Measurements from ENCODE around the gene INA.

Gene INA

GRCh38 chr10:103276251-103276895 lies 565 bp upstream of the INA start:
- DNase-seq: no peak

DNA sequence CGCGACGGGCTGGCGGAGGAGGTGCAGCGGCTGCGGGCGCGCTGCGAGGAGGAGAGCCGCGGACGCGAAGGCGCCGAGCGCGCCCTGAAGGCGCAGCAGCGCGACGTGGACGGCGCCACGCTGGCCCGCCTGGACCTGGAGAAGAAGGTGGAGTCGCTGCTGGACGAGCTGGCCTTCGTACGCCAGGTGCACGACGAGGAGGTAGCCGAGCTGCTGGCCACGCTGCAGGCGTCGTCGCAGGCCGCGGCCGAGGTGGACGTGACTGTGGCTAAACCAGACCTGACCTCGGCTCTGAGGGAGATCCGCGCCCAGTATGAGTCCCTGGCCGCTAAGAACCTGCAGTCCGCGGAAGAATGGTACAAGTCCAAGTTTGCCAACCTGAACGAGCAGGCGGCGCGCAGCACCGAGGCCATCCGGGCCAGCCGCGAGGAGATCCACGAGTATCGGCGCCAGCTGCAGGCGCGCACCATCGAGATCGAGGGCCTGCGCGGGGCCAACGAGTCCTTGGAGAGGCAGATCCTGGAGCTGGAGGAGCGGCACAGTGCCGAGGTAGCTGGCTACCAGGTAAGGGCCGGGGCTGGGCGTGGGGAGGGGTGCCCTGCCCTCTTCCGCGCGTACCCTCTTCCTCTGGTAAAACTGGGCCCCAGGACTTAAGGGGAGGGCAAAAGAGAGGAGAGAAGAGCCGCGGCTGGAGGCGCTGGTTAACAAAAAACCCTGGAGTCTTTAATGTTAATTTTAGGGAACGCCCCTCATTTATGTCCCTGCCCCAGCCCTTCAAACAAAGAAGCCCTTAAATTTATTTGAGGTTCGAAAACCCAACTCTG lies 987 bp downstream of the INA start:
- no peak for DNase-seq

GRCh38 chr10:103278537-103278823 lies 1.5 kb downstream of the INA start:
- no peak for DNase-seq

DNA sequence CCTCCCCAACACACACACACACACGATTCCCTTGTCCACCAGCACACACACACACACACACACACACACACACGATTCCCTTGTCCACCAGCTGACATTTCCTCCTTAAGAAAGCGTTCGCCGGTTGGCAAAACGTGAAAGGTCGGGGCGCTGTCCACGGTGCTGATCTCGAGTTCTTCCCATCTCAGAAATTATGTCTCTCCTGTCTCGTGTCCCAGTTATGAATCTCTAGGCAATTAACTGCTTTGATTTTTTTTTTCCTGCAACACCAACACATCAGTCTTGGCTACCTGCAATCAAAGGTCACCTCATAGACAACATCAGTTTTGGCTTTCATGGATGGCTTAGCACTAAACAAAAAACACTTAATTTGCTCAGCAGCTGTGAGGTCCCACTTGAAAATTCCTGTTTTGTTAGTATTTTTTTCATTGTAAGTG lies 1.9 kb downstream of the INA start:
- no peak for DNase-seq

DNA sequence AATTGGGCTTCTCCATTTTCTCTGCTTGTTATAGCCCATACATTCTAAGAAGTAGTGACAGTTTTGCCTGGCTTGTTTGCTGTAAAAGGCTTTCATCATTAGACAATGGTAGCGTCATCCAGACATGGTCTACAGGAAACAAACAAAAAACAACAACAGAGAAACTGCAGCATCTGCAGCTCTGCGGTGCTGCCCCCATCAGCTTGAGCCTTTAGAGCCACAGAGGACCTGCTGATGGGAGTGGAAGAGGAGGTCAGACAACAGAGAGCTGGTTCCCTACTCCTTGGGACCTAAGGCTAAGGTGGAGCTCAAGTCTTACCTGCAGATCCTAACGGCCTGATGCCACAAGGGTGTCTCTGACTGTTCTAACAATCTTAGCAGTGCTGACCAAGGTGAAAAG lies 3.1 kb downstream of the INA start:
- no peak for DNase-seq

GRCh38 chr10:103280506-103280905 lies 3.6 kb downstream of the INA start:
- no peak for DNase-seq

DNA sequence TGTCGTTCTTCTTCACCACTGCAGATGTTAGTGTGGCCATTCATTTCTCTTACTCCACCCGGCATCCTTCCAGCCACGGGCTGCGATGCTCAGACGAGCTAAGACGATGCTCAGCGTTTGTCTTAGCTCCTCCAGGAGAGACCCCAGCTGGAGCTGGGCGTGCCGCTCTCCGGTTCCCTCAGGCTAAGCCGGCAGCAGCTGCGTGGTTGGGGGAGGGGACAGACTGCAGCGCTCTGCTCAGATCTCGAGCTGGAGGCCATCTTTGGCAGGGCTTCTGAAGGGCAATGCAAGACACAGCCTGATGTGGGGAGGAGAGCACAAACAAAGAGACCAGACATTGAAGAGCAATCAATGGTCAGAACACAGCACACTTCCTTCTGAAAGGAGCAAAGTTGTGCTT lies 4.8 kb downstream of the INA start:
- DNase-seq: peak; percentile 78

DNA sequence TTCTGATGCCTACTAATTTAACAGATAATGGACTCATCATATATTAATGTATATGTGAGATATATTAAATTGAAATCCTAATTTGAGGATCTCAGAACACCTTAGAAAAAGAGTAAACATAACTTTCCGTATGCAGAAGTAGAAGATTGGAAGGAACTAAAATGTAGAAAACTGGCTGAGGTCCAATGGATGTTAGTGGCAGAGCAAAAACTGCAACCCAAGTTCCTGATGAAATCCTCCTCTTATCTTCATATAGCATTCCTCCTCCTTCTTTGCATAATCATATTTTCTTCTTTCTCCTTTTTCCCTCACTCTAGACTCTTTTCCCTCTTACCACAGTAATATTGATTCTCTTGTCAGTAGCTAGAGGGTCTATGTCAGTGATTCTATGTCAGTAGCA lies 6.0 kb downstream of the INA start:
- no peak for DNase-seq

DNA sequence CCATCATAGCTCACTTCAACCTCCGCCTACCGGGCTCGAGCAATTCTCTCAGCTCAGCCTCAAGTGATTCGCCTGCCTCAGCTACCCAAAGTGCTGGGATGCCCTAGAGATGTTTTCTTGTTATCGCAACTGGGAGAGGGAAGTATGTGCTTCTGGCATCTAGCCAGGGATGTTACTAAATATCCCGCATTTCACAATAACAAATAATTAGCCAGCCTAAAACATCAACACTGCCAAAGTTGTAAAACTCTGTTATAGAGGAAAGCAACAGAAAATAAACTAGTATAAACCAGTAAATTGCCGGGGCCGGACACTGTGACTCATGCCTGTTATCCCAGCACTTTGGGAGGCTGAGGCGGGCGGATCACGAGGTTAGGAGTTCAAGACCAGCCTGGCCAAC lies 7.2 kb downstream of the INA start:
- DNase-seq: no peak

DNA sequence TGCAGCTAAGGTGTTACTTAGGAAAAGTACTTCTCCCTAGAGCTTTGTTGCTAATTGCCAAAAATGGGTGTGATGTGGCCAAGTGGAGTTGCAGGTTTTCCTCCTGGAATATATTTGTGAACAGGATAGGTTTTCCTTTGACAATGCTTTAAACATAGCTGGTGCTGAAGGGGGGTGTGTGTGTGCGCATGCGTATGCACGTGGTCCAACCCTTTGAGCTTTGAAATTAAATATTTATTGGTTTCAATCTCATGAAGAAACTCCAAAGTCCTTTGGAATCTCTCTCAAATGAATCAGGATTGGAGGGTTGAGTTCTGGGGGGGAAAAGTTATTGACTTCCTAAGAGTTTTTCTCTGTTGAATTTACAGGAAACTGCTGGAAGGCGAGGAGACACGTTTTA lies 11.1 kb downstream of the INA start:
- no peak for DNase-seq

DNA sequence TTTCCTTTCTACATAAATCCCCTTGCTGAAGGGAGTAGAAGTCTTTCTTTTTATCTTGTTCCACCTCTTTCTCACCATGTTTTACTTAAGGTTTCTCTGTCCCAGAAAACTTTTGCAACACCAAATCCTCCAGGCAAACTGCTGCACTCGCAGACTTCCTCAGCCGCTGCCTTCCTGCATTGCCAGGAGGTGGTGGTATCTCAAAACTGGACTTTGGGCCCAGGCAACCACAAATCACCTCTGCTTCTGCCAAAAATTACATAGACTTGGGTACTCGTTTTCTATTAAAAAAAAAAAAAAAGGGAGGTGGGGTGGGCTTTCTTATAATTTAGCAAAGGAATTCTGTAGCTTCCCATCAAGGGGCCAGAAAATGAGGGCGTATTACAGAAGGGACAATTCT lies 14.7 kb downstream of the INA start:
- DNase-seq: no peak

DNA sequence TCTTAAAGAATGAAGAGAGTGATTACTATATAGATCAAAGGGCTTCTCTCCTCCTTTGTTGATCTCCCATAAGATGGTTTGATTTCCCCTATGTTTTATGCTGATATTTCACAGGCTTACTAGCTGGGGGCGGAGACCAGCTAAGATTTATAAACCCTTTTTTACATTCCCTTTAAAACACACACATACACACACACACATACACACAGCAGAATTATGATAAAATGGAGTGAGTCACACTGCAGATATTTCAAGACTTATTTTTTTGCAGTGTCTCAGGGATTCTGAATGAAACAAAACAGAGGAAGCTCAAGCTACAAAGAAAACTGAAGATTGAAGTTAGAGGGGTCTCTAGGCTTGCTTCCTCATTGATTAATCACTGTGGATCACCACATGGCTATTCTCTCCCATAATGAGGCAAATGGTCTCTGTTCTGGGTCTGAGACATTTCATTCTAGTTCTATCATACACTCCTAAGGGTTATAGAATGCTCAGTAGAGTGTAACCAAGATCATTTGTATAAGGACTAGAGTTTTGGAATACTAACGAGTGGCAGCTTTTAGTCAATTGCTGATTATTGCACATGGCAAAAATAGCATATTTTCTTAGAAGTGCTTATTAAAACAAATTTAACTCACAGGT lies 18.6 kb downstream of the INA start:
- no peak for DNase-seq

GRCh38 chr10:103307594-103307993 lies 30.7 kb downstream of the INA start:
- no peak for DNase-seq

DNA sequence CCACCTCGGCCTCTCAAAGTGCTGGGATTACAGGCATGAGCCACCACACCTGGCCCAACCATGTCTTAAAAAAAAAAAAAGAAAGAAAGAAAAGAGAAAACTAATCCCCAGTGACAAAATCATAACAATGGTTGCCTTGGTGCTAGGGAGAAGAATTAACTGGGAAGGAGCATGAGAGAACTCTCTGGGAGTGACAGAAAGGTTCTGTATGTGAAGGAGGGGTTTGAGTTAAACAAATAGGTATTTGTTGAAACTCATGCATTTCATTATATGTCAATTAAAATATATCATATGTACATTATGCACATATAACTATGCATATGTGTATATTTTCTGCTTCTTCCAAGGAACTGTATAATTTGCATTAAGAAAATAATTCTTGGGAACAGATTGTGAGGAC lies 33.3 kb downstream of the INA start:
- no peak for DNase-seq

- DNase-seq: no peak
Observed at GRCh38 chr10:103316087-103316486, 39.1 kb downstream of the INA start.

GRCh38 chr10:103327906-103328305 lies 51.0 kb downstream of the INA start:
- DNase-seq: no peak

GRCh38 chr10:103333934-103334520 lies 57.1 kb downstream of the INA start:
- DNase-seq: no peak

GRCh38 chr10:103334567-103334966 lies 57.6 kb downstream of the INA start:
- no peak for DNase-seq

GRCh38 chr10:103336370-103336769 lies 59.4 kb downstream of the INA start:
- no peak for DNase-seq

All from NCI-H1092 (cell line).